ENCODE data around the gene PICALM.

DNA sequence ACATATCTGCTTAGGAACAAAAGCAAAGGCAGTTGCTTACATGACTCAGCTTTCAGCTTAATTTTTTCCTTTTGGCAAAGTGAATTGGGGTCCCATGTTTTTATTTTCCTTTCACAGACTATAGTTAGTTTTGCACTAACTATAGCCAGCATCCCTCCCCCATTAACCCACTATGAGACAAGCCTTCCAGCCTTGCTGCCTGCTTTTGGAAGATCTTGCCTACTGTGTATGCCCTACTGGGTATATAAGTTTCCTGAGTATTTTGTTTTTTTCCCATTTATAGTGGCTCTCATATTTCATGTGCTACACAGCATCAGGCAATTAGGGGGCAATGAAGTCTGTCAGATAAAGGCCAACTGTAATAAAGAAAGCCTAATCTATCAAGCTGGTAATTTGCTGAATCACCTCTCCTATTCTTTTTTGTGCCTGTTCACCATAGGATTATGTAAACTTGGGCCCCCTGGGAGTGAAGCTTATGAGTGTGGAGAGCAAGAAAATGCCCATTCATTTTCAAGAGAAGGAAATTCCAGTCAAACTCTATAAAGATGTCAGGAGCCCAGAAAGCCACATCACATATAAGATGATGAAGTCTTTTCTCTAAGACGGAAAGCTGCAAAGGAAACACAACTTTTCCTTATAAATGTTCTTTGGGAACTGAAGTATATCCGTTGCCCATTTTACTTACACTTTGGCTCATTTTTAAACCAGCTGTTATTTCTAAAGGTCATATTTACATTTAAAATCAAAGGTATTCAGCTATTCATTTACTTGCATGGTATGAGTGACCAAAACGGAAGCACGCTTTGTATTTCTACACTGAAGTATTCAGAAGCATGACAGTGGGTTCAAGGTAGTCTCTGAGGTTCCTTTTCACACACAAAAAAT, 149.7 kb downstream of the PICALM start:
- TF ChIP-seq POLR2AphosphoS5 (IDR thresholded peaks at IDR 0.05; ENCODE audit: borderline replicate concordance, low read depth, low read length): no peak
- no peak for TF ChIP-seq EZH2 (IDR thresholded peaks at IDR 0.05)
- TF ChIP-seq FOXP2 (optimal IDR thresholded peaks at IDR 0.05; ENCODE audit: control extremely low read depth, extremely low read length, insufficient read depth): no peak
